HepG2 (cell line): Measurements from ENCODE around the gene C20orf204.

Source experiments
- ETV6 ChIP-seq: sonication (generic); formaldehyde crosslinking; conservative IDR thresholded peaks from 2 replicates; pipeline ENCODE4 v1.4.0; 2020; ENCODE audit warnings: missing genetic modification reagents
- GABPB1 ChIP-seq: IDR thresholded peaks from 2 replicates; pipeline ENCODE4 v1.6.1; 2016; ENCODE audit warnings: mild to moderate bottlenecking, missing genetic modification reagents, moderate library complexity, missing compliant biosample characterization
- HDAC1 ChIP-seq: sonication (generic); formaldehyde crosslinking; IDR thresholded peaks from 2 replicates; pipeline ENCODE4 v1.5.1; 2020; ENCODE audit warnings: mild to moderate bottlenecking, missing genetic modification reagents
- REST ChIP-seq, 2 experiments: IDR thresholded peaks; 2 replicates each; pipeline ENCODE4 v1.6.1; 2011 to 2012; ENCODE audit warnings: low read length in 2 of 2, borderline replicate concordance in 1 of 2, low read depth in 1 of 2, mild to moderate bottlenecking in 1 of 2, moderate library complexity in 1 of 2
- SMC3 ChIP-seq: IDR thresholded peaks from 2 replicates; pipeline ENCODE4 v1.6.1; 2011; ENCODE audit warnings: low read length, improper control_type of control experiment
- TAF1 ChIP-seq: sonication (generic); formaldehyde crosslinking; IDR thresholded peaks from 2 replicates; pipeline ENCODE4 v1.4.0; 2020; ENCODE audit warnings: missing genetic modification reagents
- ZNF263 ChIP-seq: sonication (generic); formaldehyde crosslinking; IDR thresholded peaks from 2 replicates; pipeline ENCODE4 v1.4.0; 2020; ENCODE audit warnings: missing genetic modification reagents
- ZNF282 ChIP-seq: fragments of 450-650 bp; IDR thresholded peaks from 2 replicates; pipeline ENCODE4 v1.6.1; 2018; ENCODE audit not compliant: partially characterized antibody
- ZNF441 ChIP-seq: sonication (generic); formaldehyde crosslinking; IDR thresholded peaks from 2 replicates; pipeline ENCODE4 v1.7.0; 2021; ENCODE audit warnings: missing genetic modification reagents, borderline replicate concordance
- ZSCAN31 ChIP-seq: sonication (generic); formaldehyde crosslinking; IDR thresholded peaks from 2 replicates; pipeline ENCODE4 v1.5.0; 2020; ENCODE audit warnings: low read depth, mild to moderate bottlenecking, missing genetic modification reagents

DNA sequence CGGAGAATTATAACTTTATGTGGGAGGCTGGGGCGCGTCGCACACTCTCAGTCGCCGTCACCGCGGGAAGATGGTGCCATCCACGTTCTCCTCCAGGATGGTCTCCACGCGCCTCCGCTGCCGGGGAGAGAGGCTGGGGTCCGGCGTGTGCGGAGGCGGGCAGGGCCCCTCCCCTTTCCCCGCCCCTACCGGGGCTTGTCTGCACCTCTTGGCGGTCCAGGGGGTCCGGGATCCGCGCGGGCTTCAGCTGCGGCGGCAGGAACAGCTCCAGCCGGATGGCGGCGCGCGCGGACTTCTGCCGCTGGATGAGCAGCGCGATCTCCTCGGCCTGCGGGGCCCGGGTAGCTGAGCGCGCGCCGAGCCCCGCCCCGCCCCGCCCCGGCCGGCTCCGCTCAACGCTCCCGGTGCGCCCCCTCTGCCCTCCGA is 47.4 kb downstream of the C20orf204 start:
- TF ChIP-seq SMC3 = peak; percentile 38; the same call in 1 of the 2 replicates
- TF ChIP-seq ZSCAN31 (CRISPR knock-in tag) = no peak
- peak; percentile 58 for TF ChIP-seq GABPB1
- no peak for TF ChIP-seq ZNF282
- peak; percentile 59; the same call in 1 of the 2 replicates for TF ChIP-seq HDAC1 (CRISPR knock-in tag)
- no peak; the same call in 1 of the 2 replicates for TF ChIP-seq ZNF263 (CRISPR knock-in tag)
- TF ChIP-seq TAF1 (CRISPR knock-in tag) = no peak; the same call in 1 of the 2 replicates
- TF ChIP-seq ETV6 = no peak
- peak; percentile 80; the same call in 1 of the 2 replicates for TF ChIP-seq ZNF441
- no peak for TF ChIP-seq REST (IDR thresholded peaks at IDR 0.05; ENCODE audit: borderline replicate concordance in 1 of 2, low read depth in 1 of 2, low read length in 2 of 2)
